Erythroblast (primary cell): ENCODE data around the gene CLCNKB.

Experiments used
- DNase-seq, 2 experiments: peaks; one replicate each; lab custom pipeline; 2025; lab: John Stamatoyannopoulos, UW
- GATA1 ChIP-seq: IDR thresholded peaks from 2 replicates; pipeline ENCODE4 v1.6.1; 2011; ENCODE audit warnings: low read depth, mild to moderate bottlenecking, control low read depth, low read length, moderate library complexity
- POLR2A ChIP-seq: IDR thresholded peaks from 2 replicates; pipeline ENCODE4 v1.6.1; 2011; ENCODE audit warnings: mild to moderate bottlenecking, low read length

The CLCNKB gene

DNA sequence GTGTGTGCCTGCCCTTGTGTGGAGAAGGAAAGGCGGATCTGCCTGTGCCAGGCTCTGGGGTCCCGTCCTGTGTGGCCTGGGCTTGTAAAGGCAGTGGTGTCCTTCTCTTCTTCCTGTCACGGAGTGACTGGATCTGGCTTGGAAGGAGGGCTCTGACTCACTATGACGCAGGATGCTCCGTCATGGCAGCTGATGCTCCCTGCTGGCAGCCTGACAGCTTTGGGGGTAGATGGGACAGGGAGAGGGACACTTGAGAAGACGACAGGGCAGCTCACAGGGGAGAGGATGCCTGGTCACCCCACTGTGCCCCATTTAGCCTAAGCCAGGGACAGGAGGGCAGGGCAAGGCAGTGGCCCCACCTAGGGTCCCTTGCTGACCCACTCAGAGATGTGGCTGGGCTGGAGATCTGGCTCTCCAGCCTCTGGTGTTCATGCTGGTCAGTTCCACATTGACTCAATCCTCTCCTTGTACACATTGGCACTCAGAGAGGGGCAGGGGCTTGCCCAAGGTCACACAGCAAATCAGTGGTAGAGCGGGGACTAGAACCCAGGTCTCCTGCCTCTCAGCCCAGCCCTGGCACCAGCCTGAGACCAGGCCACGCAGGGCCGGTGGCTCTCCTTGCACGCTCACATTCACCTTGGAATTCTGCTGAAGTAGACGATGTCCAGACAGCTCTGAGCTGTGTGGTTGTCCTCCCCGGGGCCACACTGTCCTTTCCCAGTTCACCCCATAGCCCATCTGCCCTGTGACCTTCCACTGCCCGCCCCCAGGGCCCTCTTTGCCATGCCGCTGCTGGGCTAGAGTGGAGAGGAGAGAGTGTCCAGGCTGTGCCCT, 32.7 kb downstream of the CLCNKB start:
- peak; percentile 38 to 73 for DNase-seq
- TF ChIP-seq GATA1 (no peak), POLR2A (no peak)

DNA sequence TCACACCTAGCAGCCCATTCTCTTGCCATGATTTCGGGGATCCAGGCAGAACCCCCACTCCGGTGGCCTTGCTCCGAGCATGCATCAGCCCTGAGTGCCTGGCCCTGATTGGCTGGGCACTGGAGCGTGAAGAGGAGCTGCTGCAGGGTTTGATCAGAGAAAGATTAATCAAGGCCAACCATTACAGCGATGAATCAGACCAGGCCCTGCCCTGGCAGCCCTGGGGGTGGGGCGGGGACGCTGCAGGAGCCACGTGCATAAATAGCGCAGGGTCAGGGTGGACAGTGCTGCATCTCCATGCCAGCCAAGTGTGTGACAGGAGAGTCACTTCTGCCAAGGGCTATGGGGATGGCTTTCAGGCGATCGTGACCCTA, 33.3 kb downstream of the CLCNKB start:
- TF ChIP-seq POLR2A (no peak), GATA1 (no peak)
- DNase-seq, result no peak

DNA sequence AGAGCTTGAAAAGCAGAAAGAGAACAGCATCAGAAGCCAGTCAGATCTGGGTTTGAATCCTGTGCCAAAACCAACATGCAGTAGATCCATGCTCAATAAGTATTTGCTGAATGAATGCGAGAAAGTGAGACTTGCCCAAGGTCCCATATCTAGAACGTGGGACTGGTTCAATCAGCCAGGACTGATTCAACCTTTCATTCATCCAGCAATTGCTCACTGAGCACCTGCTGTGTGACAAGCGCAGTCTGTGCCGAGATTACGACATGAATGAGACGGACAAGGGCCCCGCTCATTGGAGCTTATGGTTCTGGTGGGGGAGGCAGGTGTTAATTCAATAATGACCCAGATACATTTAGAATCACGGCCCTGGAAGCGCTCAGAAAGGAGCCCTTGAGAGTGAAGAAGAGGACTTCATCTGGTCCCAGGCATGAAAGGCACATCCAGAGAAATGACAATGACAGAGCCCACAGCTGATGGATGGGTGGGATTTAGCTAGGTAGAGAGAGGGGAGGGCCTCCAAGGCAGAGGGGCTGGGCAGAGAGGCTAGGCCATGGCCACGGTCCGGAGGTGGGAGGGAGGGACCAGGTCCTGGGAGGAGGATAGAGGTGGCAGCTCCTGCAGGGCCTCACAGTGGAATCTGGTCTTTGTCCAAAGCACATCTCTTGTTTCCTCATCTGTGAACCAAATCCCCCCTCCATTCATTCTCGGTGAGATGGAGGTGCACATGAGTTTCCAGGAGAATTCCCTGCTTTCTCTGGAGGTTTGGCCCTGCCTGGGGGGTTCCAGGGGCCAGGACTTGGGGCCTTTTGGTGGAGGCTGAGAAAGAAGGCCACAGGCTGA, 34.0 kb downstream of the CLCNKB start:
- TF ChIP-seq GATA1, result no peak
- no peak for TF ChIP-seq POLR2A
- DNase-seq, result no peak

DNA sequence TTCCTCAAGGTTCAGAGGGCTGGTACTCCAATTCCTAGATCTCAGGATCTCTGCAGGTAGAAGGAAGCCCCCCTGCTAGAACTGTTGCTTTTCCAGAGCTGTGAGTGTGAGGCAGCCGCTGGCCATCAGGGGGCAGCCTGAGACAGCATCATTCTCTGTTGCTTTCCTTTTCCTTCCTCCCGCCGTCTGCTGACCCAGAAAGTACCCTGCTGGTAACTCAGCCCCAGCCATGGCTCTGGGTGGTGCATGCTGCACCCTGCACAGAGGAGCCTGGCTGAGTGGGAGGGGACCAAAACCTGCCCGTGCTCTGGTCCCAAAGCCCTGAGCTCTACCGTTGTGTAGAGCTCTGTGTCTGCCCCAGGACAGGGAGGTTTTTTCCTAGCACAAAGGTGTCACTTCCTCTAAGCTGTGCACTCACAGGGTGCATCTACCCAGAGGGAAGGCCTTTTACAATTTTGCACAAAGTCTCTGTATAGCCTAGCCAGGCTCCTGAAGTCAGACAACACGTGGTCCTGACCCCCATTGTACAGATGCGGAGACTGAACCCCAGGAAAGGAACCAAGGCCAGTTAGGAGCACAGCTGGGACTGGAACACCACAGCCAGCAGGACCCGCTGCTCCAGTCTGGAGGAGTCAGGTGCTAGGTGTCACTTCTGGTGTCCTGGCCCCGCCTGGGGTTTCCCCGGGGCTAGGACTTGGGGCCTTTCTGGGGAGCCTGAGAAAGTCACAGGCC, 35.5 kb downstream of the CLCNKB start:
- TF ChIP-seq GATA1 (no peak), POLR2A (no peak)
- peak; percentile 66 to 81 for DNase-seq

DNA sequence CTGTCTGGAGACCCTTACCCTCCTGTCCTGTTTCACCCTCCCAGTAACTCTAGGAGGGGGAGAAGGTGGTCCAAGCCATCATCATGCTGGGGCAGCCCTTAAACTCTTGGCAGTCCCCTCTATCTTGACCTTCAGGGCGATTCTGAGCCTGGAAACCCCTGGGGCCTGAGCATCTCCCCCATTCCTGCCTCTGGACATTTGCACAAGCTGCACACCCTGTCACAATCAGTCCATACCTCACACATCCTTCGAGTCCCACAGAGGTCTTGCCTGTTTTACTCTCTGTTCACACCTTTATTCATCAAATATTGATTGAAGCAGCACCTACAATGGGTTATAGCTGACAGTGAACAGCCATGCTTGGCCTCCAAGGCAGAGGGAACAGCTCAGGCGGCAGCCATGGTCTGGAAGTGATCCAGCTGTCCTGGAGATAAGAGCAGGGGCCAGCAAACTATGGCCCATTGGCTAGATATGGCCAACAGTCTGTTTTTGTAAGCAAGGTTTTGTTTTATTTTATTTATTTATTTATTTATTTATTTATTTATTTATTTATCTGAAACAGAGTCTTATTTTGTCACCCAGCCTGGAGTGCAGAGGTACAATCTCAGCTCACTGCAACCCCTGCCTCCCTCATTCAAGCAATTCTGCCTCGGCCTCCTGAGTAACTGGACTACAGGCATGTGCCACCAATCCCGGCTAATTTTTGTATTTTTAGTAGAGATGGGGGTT, 37.0 kb downstream of the CLCNKB start:
- peak; percentile 41 to 48 for DNase-seq

DNA sequence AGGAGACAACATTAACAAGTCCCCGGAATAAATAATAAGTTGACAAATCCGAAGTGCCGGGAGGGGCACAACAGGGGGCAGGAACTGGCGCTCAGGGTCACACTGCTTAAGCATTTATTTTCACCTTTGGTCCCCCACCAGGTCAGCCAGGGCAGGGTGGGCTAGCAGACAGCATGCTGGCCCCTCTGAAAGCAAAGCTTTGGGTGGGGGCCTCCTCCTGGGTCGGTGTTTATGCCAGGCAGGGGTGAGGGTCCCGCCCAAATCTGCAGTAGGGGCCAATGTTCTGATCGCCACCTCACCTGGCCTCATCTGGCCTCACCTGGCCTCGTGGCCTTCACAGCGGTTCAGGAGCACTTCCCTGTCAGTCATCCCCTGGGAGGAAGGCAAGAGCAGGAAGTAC, 38.1 kb downstream of the CLCNKB start:
- TF ChIP-seq POLR2A (no peak), GATA1 (no peak)
- DNase-seq, result no peak

More for the DNA sequence above, 37.0 kb downstream of the CLCNKB start:
- TF ChIP-seq POLR2A, result no peak
- no peak for TF ChIP-seq GATA1

DNA sequence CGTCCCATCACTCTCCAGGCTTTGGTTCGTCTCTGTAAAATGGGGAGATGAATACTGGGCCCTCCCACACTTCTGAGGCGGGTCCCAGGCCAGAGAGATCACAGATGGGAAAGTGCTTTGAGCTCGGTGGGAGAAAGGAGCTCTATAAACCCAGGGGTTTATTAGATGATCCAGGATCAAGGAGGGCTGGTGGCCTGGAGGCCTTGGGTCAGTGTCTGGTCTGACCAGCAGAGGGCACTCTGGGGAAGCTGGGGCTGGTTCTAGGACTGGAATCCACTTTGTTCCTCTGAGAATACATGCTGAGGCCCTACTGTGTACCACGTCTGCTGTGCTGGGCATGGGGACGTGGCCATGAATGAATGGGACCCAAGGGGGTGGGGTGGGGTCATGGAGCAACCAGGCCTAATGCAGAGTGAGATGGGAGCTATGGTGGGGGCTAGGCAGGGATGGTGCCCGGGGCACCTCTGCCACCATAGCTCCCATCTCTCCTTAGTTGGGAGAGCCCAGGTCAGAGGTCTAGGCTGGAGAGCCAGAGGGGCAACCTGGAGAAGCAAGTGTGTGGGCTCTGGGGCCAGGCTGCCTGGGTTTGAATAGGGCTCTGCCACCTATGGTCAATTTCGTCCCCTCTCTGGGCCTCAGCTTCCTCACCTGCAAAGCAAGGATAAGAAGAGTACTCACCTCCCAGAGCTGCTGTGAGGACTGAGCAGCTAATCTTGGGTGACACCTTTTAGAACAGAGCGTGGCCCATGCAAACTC, 38.9 kb downstream of the CLCNKB start:
- TF ChIP-seq POLR2A (no peak), GATA1 (no peak)
- peak; percentile 66 to 85 for DNase-seq

DNA sequence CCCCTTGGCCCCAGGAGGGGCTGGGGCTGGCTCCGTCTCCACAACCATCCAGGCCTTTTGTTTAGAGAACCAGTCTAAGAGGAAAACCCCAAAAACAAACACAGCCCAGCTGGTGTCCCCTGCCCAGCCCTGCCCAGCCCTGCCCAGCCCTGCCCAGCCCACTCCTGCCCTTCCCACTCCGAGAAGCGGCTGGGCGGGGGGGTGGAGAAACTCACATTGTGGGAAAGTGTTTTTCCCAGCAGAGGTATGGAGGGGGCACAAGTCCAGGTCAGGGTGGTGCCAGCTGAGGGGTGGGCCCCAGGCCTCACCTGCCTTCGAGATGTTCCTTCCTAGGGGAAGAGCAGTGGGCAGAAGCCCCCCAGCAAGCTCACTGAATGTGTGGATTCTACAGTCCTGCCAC, 39.9 kb downstream of the CLCNKB start:
- TF ChIP-seq POLR2A (no peak), GATA1 (no peak)
- DNase-seq, result no peak

DNA sequence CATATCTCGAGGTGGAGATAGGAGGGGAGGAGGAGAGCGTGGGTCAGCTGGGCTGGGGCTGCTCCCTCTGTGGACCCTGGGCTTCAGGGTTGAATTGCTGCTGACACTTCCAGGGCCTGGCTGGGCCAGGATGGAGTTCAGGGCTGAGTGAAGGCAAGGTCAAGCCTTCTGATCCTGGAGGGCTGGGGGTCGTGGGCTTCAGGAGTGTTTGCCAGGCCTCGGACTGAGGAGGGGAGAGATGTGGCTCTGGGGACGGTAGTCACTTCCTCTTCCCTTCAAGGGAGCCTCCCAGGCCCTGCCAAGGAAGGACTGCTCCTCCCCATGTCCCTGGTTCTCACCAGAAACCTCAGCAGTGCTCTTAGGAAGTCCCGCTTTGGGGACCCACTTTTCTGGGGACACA, 41.9 kb downstream of the CLCNKB start:
- TF ChIP-seq POLR2A, result no peak
- TF ChIP-seq GATA1, result no peak
- no peak for DNase-seq

DNA sequence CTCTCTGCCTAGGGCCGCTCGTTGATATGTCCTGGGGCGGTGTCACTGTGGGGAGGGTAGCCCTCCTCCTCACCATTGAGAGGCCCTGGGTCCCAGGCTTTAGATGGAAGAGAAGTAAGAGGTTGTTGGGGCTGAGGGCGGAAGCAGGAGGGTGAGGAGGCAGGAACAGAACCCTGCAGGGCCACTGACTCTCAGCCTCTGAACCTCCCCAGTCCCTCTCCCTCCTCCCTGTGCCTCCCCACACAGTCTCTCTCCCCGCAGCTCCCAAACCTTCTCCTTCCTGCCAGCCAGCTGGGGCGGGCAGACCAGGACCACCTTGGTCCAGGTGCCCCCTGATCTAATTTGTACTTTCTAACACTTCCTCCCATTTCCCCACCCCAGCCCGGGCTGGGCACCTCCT, 44.2 kb downstream of the CLCNKB start:
- TF ChIP-seq GATA1 (no peak), POLR2A (no peak)

DNA sequence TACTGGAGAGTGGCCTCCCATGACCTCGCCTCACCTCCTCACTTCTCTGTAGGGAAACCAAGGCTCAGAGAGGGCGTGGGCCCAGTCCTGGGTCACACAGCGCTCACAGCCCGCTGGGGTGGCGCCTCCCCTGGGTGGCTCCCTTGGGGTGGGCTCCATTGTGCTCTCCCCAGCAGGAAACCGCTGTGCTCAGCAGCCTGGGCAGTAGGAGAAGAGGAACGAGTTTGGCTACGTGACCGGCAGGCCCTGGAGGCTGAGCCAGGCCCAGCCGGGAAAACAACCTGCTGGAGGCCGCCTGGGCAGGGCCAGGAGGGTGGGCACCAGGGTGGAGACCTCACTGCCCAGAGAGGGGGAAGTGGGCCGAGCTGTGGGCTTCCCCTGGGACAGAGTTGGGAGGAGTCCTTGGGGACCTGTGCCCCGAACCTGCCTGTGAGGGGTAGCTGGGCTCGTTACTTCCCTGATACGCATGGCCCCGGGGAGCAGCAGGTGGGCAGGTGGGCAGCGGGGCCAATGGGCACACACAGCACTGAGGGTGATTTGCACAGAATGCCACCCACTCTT, 44.8 kb downstream of the CLCNKB start:
- DNase-seq, result no peak
- TF ChIP-seq POLR2A (no peak), GATA1 (no peak)

More for the DNA sequence above, 44.2 kb downstream of the CLCNKB start:
- DNase-seq, result no peak

DNA sequence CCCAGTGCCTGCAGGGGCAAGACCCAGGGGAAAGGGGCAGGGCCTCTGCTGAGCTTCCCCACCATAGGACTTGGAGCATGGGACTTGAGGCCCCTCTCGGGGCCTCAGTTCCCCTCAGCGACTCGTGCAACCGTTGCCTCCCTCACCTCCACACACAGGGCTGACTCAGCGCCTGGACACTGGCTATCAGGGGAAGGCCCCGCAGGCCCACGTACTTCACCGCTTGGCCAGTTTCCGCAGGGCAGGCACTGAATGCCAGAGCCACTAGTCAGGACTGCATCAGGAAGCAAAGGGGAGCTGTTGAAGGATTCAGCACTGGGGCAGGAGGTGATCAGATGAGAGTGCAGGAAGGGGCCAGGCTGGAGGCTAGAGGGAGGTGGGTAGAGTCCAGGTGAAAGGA, 45.4 kb downstream of the CLCNKB start:
- DNase-seq, result no peak
- TF ChIP-seq POLR2A, result no peak
- TF ChIP-seq GATA1, result no peak
